Measurements from ENCODE around the gene ATP10A. TPM values are rescaled to one million over a fixed set of nuclear protein-coding genes. Genes with fewer than 3 reads are reported as not detected.

Gene ATP10A
- total and polyA plus RNA-seq, 9 of the 15 experiments (the other 6 are each of a cell fraction or from before 2014, with no cell fraction given) = 0.09 TPM; not detected in 8

DNA sequence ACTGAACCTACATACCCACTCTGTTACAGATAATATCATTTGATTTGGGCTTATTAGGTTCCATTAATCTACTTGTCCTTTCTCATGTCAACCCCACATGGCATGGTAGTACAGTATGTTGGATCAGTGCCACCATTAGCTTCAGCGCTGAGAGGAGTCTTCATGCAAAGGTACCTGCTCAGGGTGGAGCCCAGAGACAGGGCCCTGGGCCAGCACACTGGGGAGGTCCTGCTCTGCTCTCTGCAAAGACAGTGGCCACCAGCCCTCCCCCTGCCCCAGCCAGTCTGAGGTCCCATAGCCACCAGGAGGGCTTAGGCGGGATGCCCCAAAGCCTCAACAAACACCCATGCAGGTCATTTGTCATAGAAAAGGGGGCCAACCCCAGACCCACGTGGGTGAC is 71.0 kb downstream of the ATP10A start:
- Histone ChIP-seq H3K9me1 (ENCODE audit: control insufficient read depth, insufficient read depth, low read length) (no peaks in the 10 kb centered on the region), H3K79me2 (ENCODE audit: control insufficient read depth, insufficient read depth, low read length) (no peaks in the 10 kb centered on the region), H2AFZ (ENCODE audit: low read depth, low read length) (no peak overlapping the region), H3K9me3 (replicated peaks; ENCODE audit: control insufficient read depth, insufficient read depth, low read depth, low read length) (no peaks in the 10 kb centered on the region), H3K27me3 (ENCODE audit: control insufficient read depth in 2 of 2, insufficient read depth in 2 of 2, low read length in 2 of 2) (peaks cover 0 to 17% of the 10 kb centered on the region in 2 experiments; a peak in 1 of 5 replicates), H3K9ac (ENCODE audit: insufficient read depth in 1 of 2, low read depth in 2 of 2, low read length in 2 of 2) (no peak overlapping the region), H3K27ac (ENCODE audit: extremely low read depth, low read depth, low read length) (no peak overlapping the region), H4K20me1 (replicated peaks; ENCODE audit: control insufficient read depth, insufficient read depth, low read length) (no peaks in the 10 kb centered on the region), H3K36me3 (ENCODE audit: control insufficient read depth, insufficient read depth, low read length) (no peaks in the 10 kb centered on the region), H3K4me3 (no peak overlapping the region), H3K4me2 (ENCODE audit: insufficient read depth, low read length) (no peak overlapping the region), H3K4me1 (replicated peaks in 1 of 2; ENCODE audit: control insufficient read depth in 2 of 2, insufficient read depth in 2 of 2, low read length in 2 of 2) (no peaks in the 10 kb centered on the region)
- ChIA-PET POLR2A (no interaction called here), CTCF (ENCODE audit: low intra/inter-chr PET ratio) (no interaction called here)
- ATAC-seq (no peak), FAIRE-seq (no peak), DNase-seq (ENCODE audit: extremely low read depth in 1 of 4, low spot score in 3 of 4) (no peak)
- WGBS (ENCODE audit: insufficient coverage, low coverage, missing lambda C conversion rate) = 4% methylated on average over 3 of the region's 3 CpGs
- TF ChIP-seq ZNF184 (CRISPR knock-in tag; IDR thresholded peaks at IDR 0.05) (no peak), TAF1 (IDR thresholded peaks at IDR 0.05; ENCODE audit: control insufficient read depth, extremely low read depth, insufficient read depth, low read length, severe bottlenecking) (no peak), NCOA1 (IDR thresholded peaks at IDR 0.05; ENCODE audit: low read depth) (no peak), HDAC1 (IDR thresholded peaks at IDR 0.05) (no peak), PYGO2 (tag; IDR thresholded peaks at IDR 0.05) (no peak), ILK (tag; IDR thresholded peaks at IDR 0.05; ENCODE audit: borderline replicate concordance, low read depth) (no peak), TEAD4 (IDR thresholded peaks at IDR 0.05; ENCODE audit: low read length) (no peak), TEAD4 (CRISPR knock-in tag; IDR thresholded peaks at IDR 0.05; ENCODE audit: borderline replicate concordance) (no peak), CBX1 (IDR thresholded peaks at IDR 0.05; ENCODE audit: low read depth) (no peak), MCM7 (IDR thresholded peaks at IDR 0.05) (no peak), ZNF134 (CRISPR knock-in tag; conservative IDR thresholded peaks at IDR 0.05) (no peak), PHB (CRISPR knock-in tag; IDR thresholded peaks at IDR 0.05) (no peak), GATAD2A (IDR thresholded peaks at IDR 0.05) (no peak)
- TF ChIP-seq, protein P1, sequence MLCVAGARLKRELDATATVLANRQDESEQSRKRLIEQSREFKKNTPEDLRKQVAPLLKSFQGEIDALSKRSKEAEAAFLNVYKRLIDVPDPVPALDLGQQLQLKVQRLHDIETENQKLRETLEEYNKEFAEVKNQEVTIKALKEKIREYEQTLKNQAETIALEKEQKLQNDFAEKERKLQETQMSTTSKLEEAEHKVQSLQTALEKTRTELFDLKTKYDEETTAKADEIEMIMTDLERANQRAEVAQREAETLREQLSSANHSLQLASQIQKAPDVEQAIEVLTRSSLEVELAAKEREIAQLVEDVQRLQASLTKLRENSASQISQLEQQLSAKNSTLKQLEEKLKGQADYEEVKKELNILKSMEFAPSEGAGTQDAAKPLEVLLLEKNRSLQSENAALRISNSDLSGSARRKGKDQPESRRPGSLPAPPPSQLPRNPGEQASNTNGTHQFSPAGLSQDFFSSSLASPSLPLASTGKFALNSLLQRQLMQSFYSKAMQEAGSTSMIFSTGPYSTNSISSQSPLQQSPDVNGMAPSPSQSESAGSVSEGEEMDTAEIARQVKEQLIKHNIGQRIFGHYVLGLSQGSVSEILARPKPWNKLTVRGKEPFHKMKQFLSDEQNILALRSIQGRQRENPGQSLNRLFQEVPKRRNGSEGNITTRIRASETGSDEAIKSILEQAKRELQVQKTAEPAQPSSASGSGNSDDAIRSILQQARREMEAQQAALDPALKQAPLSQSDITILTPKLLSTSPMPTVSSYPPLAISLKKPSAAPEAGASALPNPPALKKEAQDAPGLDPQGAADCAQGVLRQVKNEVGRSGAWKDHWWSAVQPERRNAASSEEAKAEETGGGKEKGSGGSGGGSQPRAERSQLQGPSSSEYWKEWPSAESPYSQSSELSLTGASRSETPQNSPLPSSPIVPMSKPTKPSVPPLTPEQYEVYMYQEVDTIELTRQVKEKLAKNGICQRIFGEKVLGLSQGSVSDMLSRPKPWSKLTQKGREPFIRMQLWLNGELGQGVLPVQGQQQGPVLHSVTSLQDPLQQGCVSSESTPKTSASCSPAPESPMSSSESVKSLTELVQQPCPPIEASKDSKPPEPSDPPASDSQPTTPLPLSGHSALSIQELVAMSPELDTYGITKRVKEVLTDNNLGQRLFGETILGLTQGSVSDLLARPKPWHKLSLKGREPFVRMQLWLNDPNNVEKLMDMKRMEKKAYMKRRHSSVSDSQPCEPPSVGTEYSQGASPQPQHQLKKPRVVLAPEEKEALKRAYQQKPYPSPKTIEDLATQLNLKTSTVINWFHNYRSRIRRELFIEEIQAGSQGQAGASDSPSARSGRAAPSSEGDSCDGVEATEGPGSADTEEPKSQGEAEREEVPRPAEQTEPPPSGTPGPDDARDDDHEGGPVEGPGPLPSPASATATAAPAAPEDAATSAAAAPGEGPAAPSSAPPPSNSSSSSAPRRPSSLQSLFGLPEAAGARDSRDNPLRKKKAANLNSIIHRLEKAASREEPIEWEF (CRISPR knock-in tag; IDR thresholded peaks at IDR 0.05) = no peak
- TF ChIP-seq, protein P2, sequence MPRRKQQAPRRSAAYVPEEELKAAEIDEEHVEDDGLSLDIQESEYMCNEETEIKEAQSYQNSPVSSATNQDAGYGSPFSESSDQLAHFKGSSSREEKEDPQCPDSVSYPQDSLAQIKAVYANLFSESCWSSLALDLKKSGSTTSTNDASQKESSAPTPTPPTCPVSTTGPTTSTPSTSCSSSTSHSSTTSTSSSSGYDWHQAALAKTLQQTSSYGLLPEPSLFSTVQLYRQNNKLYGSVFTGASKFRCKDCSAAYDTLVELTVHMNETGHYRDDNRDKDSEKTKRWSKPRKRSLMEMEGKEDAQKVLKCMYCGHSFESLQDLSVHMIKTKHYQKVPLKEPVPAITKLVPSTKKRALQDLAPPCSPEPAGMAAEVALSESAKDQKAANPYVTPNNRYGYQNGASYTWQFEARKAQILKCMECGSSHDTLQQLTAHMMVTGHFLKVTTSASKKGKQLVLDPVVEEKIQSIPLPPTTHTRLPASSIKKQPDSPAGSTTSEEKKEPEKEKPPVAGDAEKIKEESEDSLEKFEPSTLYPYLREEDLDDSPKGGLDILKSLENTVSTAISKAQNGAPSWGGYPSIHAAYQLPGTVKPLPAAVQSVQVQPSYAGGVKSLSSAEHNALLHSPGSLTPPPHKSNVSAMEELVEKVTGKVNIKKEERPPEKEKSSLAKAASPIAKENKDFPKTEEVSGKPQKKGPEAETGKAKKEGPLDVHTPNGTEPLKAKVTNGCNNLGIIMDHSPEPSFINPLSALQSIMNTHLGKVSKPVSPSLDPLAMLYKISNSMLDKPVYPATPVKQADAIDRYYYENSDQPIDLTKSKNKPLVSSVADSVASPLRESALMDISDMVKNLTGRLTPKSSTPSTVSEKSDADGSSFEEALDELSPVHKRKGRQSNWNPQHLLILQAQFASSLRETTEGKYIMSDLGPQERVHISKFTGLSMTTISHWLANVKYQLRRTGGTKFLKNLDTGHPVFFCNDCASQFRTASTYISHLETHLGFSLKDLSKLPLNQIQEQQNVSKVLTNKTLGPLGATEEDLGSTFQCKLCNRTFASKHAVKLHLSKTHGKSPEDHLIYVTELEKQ (CRISPR knock-in tag; IDR thresholded peaks at IDR 0.05) = no peak
- TF ChIP-seq, protein P3, sequence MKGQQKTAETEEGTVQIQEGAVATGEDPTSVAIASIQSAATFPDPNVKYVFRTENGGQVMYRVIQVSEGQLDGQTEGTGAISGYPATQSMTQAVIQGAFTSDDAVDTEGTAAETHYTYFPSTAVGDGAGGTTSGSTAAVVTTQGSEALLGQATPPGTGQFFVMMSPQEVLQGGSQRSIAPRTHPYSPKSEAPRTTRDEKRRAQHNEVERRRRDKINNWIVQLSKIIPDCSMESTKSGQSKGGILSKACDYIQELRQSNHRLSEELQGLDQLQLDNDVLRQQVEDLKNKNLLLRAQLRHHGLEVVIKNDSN (CRISPR knock-in tag; IDR thresholded peaks at IDR 0.05) = no peak
- BruUV-seq (replicated peaks) = no TSS peak
- in situ Hi-C loops (cut with MboI) = no loop called here
- intact Hi-C loops (cut with micrococcal nuclease) = no loop called here
